ENCODE measurements around the gene EMID1.

Gene EMID1

GRCh38 chr22:29275819-29276565 is 70.3 kb downstream of the EMID1 start:
- no peak for TF ChIP-seq CTCF (IDR thresholded peaks at IDR 0.05)

- TF ChIP-seq CTCF (IDR thresholded peaks at IDR 0.05) = no peak
These were observed 72.2 kb downstream of the EMID1 start for GRCh38 chr22:29277927-29278326.

GRCh38 chr22:29284196-29284595 is 78.5 kb downstream of the EMID1 start:
- TF ChIP-seq CTCF (IDR thresholded peaks at IDR 0.05) = no peak

GRCh38 chr22:29288837-29289236 is 83.1 kb downstream of the EMID1 start:
- no peak for TF ChIP-seq CTCF (IDR thresholded peaks at IDR 0.05)

GRCh38 chr22:29290061-29290460 is 84.4 kb downstream of the EMID1 start:
- TF ChIP-seq CTCF (IDR thresholded peaks at IDR 0.05) = no peak

- no peak for TF ChIP-seq CTCF (IDR thresholded peaks at IDR 0.05)
These were observed 85.5 kb downstream of the EMID1 start for GRCh38 chr22:29291215-29291614.

- no peak for TF ChIP-seq CTCF (IDR thresholded peaks at IDR 0.05)
These were observed 86.7 kb downstream of the EMID1 start for GRCh38 chr22:29292379-29292778.

GRCh38 chr22:29298641-29299040 is 92.9 kb downstream of the EMID1 start:
- no peak for TF ChIP-seq CTCF (IDR thresholded peaks at IDR 0.05)

Data from LNCAP (cell line).